ENCODE data around the gene MAP4. TPM values are rescaled to one million over a fixed set of nuclear protein-coding genes. Genes with fewer than 3 reads are reported as not detected.

The MAP4 gene
- total and polyA plus RNA-seq, 12 donors: 141 to 1,345 (median 894) TPM

DNA sequence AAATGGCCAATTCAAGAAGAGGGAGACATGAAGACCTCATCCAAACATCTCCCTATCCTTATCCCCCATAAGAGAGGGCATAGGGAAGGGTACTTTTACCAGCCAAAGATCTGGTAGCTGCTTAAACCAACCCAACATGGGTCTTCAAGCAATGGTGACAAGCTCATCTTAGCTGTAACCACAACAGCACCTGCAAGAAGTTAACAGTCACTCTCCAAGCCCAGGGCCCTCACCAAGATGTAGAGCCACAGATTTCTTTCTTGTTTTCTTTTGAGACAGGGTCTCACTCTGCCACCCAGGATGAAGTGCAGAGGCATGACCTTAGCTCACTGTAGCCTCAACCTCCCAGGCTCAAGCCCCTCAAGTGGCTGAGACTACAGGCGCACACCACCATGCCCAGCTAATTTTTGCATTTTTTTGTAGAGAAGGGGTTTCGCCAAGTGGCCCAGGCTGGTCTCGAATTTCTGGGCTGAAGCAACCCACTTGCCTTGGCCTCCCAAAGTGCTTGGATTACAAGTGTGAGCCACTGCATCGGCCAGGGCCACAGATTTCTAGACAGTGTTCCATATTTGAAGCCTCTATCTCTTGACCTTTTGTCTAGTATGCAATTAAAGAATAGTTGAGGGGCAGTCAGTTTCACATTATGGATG, 156.1 kb downstream of the MAP4 start:
- ATAC-seq (no peak), DNase-seq (no peak)
- no peaks in the 10 kb centered on the region for H3K9me3 ChIP-seq
- peak overlapping the region in 1 of 10 donors; percentile 15 for H3K27ac ChIP-seq
- peaks cover 0 to 20% (median 6%) of the 10 kb centered on the region in 9 donors for H3K4me1 ChIP-seq
- H3K4me3 ChIP-seq: no peak overlapping the region
- peaks cover 0 to 99% (median 54%) of the 10 kb centered on the region in 9 donors for H3K36me3 ChIP-seq
- TF ChIP-seq, protein P1, sequence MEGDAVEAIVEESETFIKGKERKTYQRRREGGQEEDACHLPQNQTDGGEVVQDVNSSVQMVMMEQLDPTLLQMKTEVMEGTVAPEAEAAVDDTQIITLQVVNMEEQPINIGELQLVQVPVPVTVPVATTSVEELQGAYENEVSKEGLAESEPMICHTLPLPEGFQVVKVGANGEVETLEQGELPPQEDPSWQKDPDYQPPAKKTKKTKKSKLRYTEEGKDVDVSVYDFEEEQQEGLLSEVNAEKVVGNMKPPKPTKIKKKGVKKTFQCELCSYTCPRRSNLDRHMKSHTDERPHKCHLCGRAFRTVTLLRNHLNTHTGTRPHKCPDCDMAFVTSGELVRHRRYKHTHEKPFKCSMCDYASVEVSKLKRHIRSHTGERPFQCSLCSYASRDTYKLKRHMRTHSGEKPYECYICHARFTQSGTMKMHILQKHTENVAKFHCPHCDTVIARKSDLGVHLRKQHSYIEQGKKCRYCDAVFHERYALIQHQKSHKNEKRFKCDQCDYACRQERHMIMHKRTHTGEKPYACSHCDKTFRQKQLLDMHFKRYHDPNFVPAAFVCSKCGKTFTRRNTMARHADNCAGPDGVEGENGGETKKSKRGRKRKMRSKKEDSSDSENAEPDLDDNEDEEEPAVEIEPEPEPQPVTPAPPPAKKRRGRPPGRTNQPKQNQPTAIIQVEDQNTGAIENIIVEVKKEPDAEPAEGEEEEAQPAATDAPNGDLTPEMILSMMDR (IDR thresholded peaks at IDR 0.05): no peak
- intact Hi-C loops (cut with DNase I): loop anchor here in 1 of 10 donors (10.0 kb wide), 1 partner anchor 295 kb away; no protein-coding TSS in a partner anchor
- WGBS, 2 donors: 81% methylated on average over 4 of the region's 4 CpGs
- no peaks in the 10 kb centered on the region for H3K27me3 ChIP-seq

DNA sequence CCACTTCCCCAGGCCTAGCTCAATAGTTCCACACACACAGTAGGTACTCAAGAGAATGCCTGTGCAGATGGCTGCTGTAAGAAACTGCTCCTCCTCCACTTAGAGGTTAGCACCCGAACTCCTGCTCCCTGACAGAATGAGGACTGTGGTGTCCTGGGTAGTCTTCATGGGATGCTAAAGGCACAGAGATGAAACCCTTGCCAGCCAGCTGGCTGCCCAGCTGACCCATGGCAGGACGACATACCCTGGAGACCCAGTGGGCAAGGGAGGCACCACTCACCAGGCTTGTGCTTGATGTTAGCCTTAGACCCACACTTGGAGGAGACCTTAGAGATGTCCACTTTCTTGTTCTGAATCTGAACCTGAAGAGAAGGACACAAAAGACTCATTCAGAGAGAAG, 159.1 kb downstream of the MAP4 start:
- Histone ChIP-seq H3K4me3 (no peak overlapping the region), H3K9me3 (no peaks in the 10 kb centered on the region), H3K4me1 (peaks cover 0 to 20% (median 8%) of the 10 kb centered on the region in 9 donors), H3K27ac (no peak overlapping the region), H3K27me3 (no peaks in the 10 kb centered on the region), H3K36me3 (peaks cover 0 to 99% (median 59%) of the 10 kb centered on the region in 9 donors)
- WGBS, 2 donors: 91 to 94% methylated on average over 2 of the region's 2 CpGs
- DNase-seq (no peak), ATAC-seq (no peak)
- TF ChIP-seq, protein P1 (IDR thresholded peaks at IDR 0.05): no peak
- intact Hi-C loops (cut with DNase I): no loop called here

DNA sequence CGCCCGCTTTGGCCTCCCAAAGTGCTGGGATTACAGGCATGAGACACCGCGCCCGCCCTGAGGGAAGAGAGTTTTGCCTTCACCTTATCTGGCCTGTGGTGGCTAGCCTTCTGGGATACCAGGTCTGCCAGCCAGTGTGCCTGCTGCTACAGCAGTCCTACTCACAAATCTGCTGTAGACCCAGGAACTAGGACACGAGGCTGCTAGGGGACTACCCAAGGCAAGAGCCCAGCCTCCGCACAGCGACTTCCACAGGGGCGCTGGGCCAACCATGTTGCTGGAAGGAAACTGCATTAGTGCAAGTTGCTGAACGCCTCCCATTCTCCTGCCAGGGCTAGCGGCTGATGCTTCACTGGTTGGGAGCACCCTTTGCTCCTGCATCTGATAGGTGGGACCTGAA, 159.5 kb downstream of the MAP4 start:
- TF ChIP-seq, protein P1 (IDR thresholded peaks at IDR 0.05): no peak
- DNase-seq: no peak

DNA sequence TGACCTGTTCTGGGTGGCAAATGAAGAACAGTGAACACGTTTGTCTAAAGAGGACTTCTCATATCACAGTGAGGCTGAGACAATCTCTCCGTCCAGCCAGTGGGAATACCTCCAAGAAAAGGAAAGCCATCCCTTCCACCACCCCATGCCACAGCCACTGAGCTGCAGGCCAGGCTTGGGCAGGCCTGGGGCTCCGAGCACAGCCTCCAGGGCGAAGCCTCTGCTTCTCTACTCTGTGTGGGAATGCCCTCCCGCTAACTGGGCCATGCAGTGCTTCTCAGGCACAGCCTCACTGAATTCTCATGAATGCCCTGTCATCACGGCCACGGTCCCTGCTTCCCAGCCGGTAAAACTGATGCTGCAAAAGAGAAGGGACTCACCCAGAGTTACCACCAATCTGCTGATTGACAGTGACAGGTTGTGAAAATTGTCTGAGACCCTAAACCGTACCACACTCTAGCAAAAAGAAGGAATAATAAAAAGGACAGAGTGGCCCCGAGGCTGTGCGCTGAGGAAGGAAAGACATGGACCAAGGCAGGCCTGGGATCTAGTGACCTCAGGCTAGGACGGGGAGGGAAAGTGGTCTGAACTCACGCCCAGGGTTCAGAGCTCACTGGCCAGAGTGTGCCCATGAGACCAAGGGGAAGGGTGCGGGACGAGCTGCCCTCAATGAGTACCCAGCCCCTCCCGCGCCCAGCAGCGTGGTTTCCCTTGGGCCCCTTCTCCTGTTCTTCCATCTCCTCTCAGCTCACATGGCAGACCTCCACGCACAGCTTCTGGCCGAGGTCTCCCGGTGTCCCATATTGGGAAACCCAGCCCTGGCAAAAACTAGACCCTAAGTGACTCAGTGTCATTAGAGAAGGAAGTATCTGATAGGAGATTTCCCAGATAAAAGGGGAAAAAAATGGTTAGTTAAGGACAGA, 160.5 kb downstream of the MAP4 start:
- H3K36me3 ChIP-seq: peaks cover 0 to 99% (median 67%) of the 10 kb centered on the region in 9 donors
- H3K9me3 ChIP-seq: no peaks in the 10 kb centered on the region
- intact Hi-C loops (cut with DNase I): no loop called here
- ATAC-seq (peak in 3 of 8 donors; percentile 3 to 24 (median 7)), DNase-seq (no peak)
- TF ChIP-seq, protein P1 (IDR thresholded peaks at IDR 0.05): no peak
- peaks cover 0 to 23% (median 13%) of the 10 kb centered on the region in 9 donors for H3K4me1 ChIP-seq
- WGBS, 2 donors: 86 to 87% methylated on average over 21 of the region's 21 CpGs
- peak overlapping the region in 1 of 10 donors; percentile 31 for H3K27ac ChIP-seq
- H3K27me3 ChIP-seq: no peaks in the 10 kb centered on the region
- H3K4me3 ChIP-seq: no peak overlapping the region

More for the DNA sequence above, 159.5 kb downstream of the MAP4 start:
- intact Hi-C loops (cut with DNase I): no loop called here
- no peaks in the 10 kb centered on the region for H3K9me3 ChIP-seq
- no peak for ATAC-seq
- no peaks in the 10 kb centered on the region for H3K27me3 ChIP-seq
- H3K4me1 ChIP-seq: peaks cover 0 to 20% (median 11%) of the 10 kb centered on the region in 9 donors
- H3K36me3 ChIP-seq: peaks cover 0 to 99% (median 62%) of the 10 kb centered on the region in 9 donors
- H3K4me3 ChIP-seq: no peak overlapping the region
- H3K27ac ChIP-seq: peak overlapping the region in 2 of 10 donors; percentile 31 to 43
- 82 to 90% methylated on average over 11 of the region's 11 CpGs for WGBS, 2 donors

All from heart right ventricle (tissue), 16 donors.